ENCODE measurements around the gene FEM1C.
"Not testable (repeated sequence)": the region's sequence is repeated elsewhere in the genome, so short reads cannot be mapped to it uniquely, and the experiment has no call there.

DNA sequence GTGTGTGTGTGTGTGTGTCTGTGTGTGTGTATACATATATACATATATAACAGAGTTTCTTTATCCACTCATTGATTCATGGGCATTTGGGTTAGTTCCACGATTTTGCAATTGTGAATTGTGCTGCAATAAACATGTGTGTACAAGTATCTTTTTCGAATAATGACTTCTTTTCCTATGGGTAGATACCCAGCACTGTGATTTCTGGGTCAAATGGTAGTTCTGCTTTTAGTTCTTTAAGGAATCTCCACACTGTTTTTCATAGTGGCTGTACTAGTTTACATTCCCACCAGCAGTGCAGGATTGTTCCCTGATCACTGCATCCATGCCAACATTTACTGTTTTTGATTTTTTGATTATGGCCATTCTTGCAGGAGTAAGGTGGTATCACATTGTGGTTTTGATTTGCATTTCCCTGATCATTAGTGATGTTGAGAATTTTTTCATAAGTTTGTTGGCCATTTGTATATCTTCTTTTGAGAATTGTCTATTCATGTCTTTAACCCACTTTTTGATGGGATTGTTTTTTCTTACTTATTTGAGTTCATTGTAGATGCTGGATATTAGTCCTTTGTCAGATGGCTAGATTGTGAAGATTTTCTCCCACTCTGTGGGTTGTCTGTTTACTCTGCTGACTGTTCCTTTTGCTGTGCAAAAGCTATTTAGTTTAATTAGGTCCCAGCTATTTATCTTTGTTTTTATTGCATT is 65.3 kb downstream of the FEM1C start:
- TF ChIP-seq, protein P1, sequence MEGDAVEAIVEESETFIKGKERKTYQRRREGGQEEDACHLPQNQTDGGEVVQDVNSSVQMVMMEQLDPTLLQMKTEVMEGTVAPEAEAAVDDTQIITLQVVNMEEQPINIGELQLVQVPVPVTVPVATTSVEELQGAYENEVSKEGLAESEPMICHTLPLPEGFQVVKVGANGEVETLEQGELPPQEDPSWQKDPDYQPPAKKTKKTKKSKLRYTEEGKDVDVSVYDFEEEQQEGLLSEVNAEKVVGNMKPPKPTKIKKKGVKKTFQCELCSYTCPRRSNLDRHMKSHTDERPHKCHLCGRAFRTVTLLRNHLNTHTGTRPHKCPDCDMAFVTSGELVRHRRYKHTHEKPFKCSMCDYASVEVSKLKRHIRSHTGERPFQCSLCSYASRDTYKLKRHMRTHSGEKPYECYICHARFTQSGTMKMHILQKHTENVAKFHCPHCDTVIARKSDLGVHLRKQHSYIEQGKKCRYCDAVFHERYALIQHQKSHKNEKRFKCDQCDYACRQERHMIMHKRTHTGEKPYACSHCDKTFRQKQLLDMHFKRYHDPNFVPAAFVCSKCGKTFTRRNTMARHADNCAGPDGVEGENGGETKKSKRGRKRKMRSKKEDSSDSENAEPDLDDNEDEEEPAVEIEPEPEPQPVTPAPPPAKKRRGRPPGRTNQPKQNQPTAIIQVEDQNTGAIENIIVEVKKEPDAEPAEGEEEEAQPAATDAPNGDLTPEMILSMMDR (IDR thresholded peaks at IDR 0.05), result not testable (repeated sequence)
- TF ChIP-seq POLR2A (IDR thresholded peaks at IDR 0.05), result not testable (repeated sequence)
